T-helper 2 cell (primary cell): ENCODE data around the gene TRABD2B.

ENCODE experiments used
- DNase-seq, 5 experiments: peaks; one replicate each; pipeline versions ENCODE4 v3.0.0 to v3.0.0-alpha.2; 2012 to 2022

Gene TRABD2B

DNA sequence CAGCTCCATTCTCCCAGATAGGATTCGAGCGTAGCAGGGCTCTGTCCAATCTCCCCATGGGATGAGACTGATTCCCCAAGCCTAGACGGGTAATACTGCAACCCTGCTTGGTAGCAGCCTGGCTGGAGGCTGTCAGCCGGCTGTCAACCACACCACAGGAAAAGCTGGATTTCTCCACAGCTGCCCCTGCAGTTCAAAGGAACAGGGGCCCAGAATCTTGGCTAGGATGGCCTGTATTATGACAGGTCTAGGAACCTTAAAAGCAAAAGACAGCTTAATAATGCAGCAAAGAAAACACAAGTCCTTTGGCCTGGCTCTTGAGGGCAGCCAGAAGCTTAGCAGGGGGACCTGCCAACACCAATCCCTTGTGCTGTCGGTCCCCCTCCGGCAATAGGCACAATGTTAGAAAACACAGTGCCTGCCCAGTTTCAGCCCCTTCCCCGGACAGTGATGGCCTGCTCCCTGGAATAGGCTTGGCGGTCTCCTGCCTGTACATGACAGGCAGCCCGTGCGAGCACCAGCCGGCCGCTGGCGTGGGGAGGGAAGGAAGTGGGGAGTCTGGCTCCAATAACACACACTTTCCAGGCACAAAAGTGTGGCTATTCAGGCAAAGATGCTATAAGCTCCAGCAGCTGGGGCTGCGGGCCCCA is 90.5 kb downstream of the TRABD2B start:
- no peak for DNase-seq

DNA sequence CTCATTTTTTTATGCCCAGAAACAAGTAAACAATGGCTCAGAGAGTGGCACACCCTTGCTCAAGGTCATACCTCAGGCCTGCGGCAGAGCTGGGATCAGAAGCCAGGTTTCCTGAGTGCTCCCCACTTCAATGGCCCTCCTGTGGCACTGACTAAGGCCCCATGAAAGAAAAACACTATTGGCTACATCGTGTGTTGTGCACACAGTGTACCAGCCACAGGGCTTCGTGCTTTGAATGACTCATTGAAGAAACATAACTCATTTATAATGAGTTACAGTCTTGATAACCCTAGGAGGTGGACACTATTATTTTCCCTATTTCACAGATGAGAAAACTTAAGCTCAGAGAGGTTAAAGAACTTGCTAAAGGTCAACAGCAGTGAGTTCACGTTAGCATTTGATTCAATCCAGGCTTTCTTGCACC is 91.2 kb downstream of the TRABD2B start:
- no peak for DNase-seq

DNA sequence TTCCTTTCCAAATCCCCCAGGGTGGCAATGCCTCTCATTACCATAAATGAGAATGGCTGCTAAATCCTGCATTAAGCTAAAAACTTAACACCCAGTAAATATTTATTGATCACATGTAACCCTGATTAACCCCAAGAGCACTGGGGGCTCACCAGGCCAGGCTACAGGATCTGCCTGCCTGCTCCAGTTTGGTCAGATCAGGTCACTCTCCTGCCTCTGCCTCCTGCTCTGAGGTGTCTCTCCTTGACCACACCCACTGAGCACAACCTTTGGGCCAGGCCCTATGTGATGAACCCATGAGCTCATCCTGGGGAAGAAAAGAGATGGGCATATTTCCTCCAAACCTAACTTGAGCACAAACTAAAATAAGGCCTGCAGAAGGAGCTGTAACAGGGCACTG is 93.5 kb downstream of the TRABD2B start:
- no peak for DNase-seq

DNA sequence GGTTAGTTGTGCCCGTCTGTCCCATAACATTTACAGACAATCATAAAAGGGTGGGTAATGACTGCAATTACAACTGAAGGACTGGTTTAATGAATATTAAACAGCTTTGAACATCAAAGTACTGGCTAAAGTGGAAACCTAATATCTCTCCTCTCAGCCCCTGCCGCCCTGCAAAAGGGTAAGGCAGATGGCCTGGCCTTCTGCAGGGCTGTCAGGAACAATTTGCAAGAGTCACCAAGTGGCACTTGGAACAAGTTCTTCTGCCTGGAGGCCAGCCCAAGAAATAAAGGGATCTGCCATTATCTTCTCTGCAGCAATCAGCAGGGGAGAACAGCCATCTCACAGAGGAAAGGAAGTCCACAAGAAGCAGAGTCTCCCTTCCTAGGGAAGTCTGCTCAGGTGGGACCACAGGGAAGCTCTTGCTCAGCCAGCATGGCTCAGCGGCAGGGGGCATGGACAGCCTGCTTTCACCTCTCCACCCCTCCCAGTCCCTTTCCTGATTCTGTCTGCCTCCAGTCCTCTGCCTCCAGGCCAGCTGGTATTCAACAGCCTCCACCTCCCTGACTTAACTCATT is 96.1 kb downstream of the TRABD2B start:
- no peak for DNase-seq

DNA sequence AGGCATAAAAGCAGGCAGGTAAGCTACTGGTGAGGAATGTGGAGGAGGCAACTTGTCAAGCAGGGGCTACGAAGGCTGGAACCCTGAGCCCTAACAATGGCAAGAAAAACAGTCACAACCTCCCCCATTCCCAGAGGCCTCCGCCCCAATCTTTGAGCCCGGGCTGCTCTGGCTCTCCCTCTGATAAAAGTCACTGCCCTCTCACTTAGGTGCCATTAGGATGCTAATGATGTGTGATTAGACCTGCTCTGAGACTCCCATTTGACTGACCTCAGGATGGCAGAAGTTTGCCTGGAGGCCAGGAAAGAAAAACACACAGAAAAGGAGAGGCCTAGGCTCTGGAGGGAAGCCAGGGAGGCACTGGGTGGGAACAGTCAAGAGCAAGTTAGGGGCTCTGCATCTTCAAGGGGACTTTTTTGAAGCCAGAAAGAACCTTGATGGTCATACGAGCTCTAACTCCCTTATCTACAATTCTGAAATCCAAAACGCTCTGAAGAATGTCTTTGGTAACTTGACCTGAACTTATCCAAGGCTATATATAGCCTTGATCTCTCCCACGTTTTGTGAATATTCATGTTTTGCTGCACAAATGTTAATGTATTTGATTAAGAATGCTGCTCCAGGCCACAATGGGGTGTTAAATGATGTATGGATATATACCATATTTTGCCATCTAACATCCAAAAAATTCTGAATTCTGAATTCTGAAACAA is 98.9 kb downstream of the TRABD2B start:
- DNase-seq, result no peak

DNA sequence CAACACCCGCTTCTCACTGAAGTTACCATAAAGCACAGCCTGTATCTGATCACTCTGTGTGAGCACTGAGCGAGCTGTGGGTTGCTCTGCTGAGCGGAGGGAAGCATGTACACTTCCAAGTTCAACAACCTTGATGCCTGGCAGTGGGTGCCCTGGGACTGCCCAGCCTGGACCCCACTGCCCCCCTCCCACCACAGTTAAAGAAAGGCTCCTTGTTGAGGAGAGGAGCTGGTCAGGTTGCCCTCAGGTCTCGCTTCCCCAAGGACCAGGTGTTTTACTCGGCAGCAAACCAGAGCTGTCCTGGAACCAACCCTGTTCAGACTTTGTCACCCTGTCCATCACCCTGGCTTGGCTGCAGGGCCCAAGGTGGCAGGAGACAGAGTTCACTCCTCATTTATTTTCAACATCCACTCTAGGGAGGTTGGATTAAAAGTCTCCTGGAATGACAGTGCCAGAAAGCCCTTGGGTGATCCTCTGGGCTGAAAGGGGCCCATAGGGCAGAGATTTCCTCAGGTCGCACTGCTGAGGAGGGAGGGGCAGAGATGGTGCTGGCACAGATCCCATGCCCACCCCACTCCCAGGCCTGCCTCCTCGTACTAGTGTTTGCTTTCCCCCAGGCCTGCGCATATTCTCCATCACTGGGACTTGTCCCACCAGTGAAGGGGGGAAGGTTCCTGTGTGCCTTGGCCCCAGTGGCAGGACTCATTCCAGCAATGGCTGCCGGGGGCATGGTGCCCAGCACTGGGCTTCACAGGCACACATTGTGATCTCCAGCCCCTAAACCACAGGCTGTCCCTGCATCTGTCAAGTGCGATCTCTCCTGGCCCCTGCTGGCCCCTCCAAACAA is 101.7 kb downstream of the TRABD2B start:
- no peak for DNase-seq

DNA sequence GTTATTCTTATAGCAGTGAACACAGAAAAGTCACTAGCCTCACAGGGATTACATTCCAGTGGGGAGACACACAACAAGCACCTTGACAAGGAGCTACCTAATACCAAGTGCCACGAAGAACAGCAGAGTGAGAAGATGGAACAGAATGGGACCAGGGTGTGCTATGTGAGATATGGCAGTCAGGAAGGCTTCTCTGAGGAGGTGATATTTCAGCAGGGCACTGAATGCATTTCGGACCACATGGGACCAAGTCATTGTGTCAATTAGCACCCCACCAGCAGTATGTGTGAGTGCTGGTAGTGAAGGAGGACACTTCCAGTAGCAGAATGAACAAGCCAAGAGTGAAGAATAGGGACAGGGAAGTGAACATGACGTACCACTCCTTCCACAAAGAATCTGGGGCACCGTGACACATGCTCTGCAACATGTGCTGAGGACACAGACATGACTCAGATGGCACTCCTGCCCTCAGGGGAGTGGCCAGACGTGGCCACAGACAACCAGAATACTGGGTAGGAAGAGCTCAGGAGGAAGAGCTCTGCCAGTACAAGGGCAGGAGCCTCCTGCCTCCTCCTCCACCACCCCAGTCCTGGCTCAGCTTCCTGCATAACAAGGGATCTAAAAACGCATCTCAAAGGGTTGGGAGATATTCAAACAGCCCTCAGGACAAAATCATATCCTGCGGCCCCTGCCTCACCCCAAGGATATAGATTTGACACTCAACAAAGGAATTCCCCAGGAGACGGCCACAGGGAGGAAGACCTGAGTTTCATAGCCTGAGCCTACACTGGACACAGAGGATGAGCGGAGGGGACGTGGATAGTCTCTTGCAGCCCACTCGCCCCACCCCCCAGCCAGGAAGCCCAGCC is 102.5 kb downstream of the TRABD2B start:
- DNase-seq, result no peak

DNA sequence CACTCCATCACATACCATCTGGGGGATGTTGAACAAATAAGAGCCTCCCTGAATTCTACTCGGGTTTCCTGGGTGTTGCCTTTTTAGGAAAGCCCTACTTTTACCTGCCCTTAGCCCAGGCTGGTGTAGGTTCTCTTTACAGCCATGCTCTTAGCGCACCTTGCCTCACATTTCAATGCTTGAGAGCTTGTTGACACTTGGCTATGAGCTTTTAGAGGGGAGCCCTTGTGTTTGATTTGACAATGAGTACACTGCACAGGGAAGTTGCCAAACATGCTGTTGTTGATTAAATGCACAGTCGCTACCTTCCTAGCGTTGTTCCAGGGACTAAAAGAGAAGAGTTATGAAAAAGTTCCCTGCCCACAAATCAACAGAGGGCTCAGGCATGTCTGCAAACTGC is 103.8 kb downstream of the TRABD2B start:
- DNase-seq, result no peak

DNA sequence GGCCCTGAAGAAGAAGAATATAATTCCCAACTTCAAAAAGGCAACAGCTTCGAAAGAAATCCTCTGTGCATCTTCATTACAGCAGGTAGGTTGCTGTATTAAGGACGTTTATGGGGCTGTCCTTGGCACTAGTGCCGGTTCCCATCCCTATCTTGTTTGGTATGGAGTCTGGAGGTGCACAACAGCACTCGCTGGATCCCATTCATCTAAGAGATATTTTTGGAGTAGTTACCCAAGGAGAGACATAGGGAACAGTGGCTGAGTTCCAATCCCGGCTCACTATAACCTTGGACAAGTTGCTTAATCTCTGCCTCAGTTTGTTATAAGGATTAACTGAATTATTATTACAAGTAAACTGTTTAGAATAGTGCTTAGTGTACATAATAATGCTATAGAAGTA is 106.4 kb downstream of the TRABD2B start:
- DNase-seq, result no peak

DNA sequence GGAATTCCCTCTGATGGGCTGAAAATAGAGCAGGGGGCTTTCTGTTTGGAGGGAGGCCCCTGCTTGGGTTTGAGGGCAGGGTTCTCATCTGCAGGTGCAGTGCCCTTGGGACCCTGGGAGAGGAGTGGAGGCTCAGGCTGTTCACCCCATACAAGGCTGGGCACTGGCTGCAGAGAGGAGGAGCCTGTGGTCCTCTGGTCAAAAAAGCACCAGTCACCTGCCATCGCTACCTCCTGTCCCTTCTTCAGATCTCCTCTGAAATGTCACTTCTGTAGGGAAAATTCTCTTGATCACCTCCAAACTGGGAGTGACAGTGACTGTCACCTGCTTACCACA is 108.9 kb downstream of the TRABD2B start:
- DNase-seq, result no peak

DNA sequence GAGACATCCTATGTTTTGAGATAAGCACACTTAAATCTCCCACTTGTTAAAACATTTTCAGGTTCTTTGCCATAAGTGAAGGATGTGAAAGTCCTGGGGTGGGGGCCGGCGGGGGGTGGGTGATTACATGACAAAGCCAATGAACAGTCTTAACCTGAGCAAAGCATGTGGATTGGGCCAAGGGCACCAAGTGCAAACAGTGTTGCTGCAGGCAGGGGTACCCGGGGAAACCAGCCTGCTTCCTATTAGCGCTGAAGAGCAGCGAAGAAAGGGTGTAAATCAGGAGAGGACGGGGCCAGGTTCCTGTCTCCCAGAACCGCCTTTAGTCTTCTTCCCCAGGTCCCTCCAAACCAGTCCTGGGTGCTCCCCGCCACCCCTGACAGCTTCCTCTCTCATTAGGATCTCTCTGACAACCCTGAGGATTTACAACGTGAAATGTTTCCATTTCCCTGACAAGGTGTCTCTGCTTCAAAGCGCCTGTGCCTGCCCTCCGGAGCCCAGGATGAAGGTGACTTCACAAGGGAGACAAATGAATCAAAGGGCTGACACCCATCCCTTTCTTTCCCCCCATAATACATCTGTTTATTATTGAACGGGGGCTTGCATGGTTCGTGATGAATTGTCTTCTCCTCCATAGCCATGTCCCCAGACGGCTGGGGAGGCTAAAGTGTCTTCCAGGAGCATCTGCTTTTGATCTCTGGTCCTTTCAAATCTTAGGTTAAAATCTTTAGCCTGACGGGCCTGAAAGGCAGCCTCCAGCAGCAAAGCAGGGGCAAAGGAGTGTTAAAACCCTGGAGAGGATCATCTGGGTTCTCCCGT is 109.5 kb downstream of the TRABD2B start:
- DNase-seq, result no peak

DNA sequence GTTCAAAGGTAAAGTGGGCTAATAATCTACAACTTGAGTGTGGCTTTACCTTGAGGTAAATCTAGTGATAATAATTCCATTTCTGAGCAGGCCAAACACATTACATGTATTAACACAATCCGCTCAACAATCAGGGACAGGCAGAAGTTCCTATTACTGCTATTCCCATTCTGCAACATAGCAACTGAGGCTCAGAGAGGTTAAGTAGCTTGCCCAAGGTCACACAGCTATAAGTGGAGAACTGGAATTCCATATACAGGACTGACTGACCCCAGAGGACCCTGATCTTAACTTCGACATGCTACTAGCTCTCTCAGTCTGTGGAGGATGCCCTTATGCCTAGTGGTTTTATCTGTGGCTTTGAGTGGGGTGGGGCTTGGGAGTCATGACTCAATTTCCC is 110.1 kb downstream of the TRABD2B start:
- DNase-seq, result no peak

DNA sequence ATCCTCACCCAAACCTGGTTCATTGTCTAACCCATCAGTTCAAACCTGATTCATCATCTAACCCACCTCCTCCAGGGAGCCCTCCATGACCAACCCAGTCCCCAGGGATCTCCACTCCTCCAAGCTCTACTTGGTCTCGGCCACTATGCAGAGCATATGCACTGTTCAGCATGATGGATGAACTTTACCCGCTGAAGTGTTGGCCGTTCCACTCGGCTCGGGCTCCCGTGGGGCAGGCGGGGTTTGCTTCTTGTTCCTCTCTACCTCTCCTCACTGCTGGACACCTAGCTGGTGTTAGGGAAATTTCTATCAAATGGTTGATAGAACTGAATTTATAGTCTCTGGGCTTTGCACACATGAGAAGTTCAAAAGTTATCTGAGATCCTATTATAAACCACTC is 111.0 kb downstream of the TRABD2B start:
- no peak for DNase-seq

DNA sequence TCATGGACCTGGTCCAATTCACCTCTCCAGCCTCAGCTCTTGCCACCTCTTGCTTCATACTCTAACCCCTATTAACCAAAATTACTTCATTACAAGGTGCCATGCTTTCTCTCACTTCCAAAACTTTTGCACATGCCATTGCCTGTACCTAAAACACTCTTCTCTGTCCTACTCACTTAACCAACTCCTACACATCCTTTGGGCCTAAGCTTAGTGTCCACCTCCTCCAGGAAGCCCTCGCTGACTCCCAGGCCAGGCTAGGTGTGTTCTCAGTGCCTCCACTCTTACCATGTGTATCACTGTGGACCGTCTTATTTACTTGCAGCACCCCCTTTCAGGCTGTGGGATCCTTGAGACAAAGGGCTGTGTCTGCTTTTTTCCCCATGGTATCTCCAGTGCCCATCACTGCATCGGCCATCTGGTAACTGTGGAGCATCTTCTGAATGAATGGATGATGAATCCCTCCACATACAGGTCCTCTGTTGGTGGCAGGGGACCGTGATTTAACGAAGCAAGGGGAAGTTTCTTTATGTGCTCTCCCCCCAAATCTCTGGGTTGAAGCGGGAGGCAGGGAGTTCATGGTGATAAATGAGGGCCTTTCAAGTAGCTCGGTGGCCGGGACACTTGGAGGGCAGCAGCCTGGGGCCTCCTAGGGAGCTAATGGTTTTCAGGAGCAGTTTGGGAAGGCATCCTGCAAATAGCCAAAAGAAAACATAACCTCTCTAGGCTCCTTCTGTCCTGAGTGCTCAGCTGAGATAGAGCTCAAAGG is 111.9 kb downstream of the TRABD2B start:
- DNase-seq, result no peak

DNA sequence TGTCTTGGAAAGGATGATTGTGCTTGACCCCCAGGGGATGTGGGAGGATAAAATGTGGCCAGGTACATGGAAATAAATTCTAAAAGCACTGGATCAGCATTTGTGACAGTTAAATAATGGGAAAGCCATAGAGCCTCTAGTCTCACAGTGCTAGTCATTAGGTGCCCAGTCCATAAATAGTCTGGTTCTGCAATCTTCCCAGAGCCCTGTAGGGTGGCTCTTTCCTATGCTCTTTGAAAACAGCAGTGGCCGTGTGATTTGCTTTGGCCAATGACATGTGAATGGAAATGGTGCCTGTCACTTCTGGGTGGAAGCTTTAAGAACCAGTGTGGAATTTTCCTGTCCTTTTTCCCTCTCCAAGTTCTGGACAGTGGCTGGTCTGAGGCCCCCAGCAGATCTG is 113.2 kb downstream of the TRABD2B start:
- DNase-seq, result no peak

DNA sequence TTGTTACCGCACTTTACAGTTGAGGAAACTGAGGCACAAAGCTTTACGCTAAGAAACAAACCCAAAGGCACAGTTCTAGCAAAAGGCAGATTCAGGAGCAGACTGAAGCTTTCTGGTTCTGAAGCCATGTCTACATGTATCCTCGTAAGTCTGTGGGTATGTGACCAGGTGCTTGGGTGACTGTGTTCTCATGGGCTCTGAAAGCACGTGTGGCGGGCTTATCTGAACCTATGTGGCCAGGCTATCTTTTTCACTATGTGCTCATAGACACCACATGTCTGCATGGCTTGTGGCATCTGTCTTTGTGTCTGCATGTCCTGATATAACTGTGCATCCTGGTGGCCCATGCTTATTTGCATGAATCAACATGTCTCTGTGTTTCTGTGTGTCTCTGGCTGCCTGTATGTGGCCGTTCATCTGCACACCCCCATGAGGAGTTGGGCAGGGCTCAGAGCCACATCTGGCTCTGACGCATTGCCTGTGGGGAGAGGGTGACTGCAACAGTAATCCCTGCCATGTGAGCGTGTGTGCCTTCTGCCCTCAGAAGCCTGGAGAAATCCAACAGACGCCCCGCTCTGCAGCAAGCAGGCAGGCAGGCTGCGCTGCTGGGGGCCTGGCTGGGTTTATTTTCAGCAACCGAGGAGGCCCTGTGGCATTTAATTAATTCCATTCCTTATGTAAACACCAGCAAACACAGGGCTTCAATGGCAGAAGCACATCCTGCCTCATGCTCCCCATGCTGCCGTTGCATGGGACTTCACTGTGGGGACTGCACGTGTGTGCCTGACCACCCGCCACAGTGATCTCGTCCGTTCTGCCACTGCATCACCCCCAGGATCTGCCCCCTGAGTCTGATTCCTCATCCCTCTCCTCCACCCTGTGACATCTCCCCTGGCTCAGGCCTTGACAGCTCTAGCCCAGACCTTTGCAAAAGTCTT is 115.4 kb downstream of the TRABD2B start:
- no peak for DNase-seq

DNA sequence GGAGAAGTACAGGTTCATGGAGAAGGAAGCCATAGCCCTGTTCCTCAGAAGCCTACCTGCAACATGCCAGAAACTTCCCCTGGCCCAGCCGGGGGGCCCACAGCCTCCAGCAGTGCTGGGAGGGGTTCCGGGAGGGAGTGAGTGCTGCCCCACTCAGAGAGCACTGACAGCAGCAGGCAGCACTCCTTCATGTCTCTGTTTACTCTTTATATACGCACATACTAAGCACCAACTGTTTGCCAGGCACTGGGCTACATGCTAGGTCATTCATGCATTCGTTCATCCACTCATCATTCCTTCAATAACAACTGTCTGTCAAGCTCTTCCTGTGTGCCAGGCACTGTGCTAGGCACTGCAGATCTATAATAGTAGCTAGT is 120.6 kb downstream of the TRABD2B start:
- no peak for DNase-seq

DNA sequence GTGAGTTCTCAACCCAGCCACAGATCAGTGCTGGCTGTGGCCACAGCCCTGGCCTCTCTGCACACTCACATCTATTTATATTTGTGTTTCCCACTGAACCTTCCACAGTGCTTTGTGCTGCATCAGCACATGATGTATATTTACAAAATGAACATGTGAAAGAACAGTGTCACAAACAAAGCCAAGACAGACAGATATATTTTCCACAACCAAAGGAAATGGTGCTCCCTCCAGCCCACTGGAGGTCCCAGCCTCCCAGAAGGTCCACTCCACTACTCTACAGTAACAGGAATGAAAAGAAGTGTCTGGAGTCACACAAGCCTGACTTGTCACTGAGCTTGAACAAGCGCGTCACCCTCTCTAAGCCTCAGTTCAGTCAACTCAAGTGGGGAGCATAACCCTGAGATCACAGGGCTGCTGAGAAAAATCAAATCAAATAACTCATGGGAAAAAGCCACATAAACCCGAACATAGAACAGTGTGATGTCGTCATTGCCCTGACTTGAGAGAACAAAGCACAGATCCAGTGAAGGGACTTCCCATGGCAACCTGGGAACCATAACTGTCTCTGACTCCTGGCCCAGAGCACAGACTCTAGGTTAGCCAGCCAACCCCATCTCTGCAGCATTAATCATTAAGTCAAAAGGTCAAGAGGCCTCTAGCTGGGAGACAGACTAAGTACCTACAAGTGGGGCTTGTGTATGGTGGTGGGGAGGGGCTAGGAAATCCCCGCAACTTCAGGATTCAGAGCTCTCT is 121.2 kb downstream of the TRABD2B start:
- no peak for DNase-seq

DNA sequence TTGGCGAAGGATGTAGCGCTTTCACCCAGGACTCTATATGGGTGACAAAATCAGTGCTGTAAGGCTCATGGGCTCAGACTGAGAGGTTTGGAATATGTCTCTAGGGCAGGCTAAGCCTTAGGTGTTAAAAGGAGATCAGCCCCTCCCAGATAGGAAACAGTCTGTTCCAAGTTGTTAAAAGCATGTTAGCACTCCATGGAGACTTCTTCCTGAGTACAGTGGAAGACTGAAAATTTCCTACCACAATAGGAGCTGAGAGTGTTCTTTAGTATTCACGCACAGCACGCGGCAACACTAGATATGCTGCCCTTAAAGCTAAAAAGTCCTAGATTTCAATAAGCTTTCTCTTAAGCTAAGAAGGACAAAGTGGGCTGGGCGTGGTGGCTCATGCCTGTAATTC is 122.1 kb downstream of the TRABD2B start:
- no peak for DNase-seq
